Neural cell (in vitro differentiated cells): ENCODE results near the gene DIAPH2. TPM values are rescaled to one million over a fixed set of nuclear protein-coding genes. Genes with fewer than 3 reads are reported as not detected.
"Not testable (repeated sequence)": the region's sequence is repeated elsewhere in the genome, so short reads cannot be mapped to it uniquely, and the experiment has no call there.

Source experiments
- H2AFZ ChIP-seq: fragments of 200-600, 300-800 bp; sonication (generic), shearing (Covaris generic); 2 replicates; pipeline ENCODE4 v1.6.0; 2014; ENCODE audit warnings: low read depth, mild to moderate bottlenecking, antibody characterized with exemption, low read length, moderate library complexity
- H3F3A ChIP-seq: fragments of 200-600 bp; shearing (Covaris generic); 2 replicates; pipeline ENCODE4 v1.6.1; 2016; ENCODE audit warnings: mild to moderate bottlenecking, moderate library complexity, mixed read lengths, antibody characterized with exemption, low read length; ENCODE audit not compliant: insufficient read depth, poor library complexity, severe bottlenecking
- H3K27ac ChIP-seq: fragments of 200-600, 300-800 bp; sonication (generic), shearing (Covaris generic); 2 replicates; pipeline ENCODE4 v1.5.1; 2014; ENCODE audit warnings: mild to moderate bottlenecking, low read length, moderate library complexity
- H3K27me3 ChIP-seq: fragments of 300-800, 200-600 bp; sonication (generic), shearing (Covaris generic); 2 replicates; pipeline ENCODE4 v1.6.0; 2014; ENCODE audit warnings: mild to moderate bottlenecking, low read depth, low read length, moderate library complexity; ENCODE audit not compliant: insufficient read depth
- H3K36me3 ChIP-seq: fragments of 300-800, 200-600 bp; sonication (generic), shearing (Covaris generic); 2 replicates; pipeline ENCODE4 v1.5.1; 2014; ENCODE audit warnings: mild to moderate bottlenecking, antibody characterized with exemption, low read length, moderate library complexity; ENCODE audit not compliant: insufficient read depth
- H3K4me2 ChIP-seq: fragments of 300-800, 200-600 bp; sonication (generic), shearing (Covaris generic); 2 replicates; pipeline ENCODE4 v1.6.0; 2014; ENCODE audit warnings: mild to moderate bottlenecking, low read length
- H3K4me3 ChIP-seq: fragments of 300-800, 200-600 bp; sonication (generic), shearing (Covaris generic); 2 replicates; pipeline ENCODE4 v1.5.1; 2014; ENCODE audit warnings: mild to moderate bottlenecking, low read length, moderate library complexity
- H3K79me2 ChIP-seq: fragments of 200-600 bp; shearing (Covaris generic); replicated peaks from 2 replicates; pipeline ENCODE4 v1.6.0; 2014; ENCODE audit warnings: mild to moderate bottlenecking, low read length, moderate library complexity; ENCODE audit not compliant: insufficient read depth
- H3K9ac ChIP-seq: fragments of 300-800, 200-600 bp; sonication (generic), shearing (Covaris generic); 2 replicates; pipeline ENCODE4 v1.6.1; 2016; ENCODE audit warnings: mild to moderate bottlenecking, low read length, mixed read lengths
- H3K9me2 ChIP-seq: fragments of 200-600 bp; shearing (Covaris generic); 2 replicates; pipeline ENCODE4 v1.6.1; 2016; ENCODE audit warnings: mild to moderate bottlenecking, low read length, mixed read lengths; ENCODE audit not compliant: insufficient read depth
- H3K9me3 ChIP-seq: fragments of 200-600, 300-800 bp; sonication (generic), shearing (Covaris generic); 2 replicates; pipeline ENCODE4 v1.6.1; 2016; ENCODE audit warnings: mild to moderate bottlenecking, mixed run types, low read length, moderate library complexity, mixed read lengths
- H4K20me1 ChIP-seq: fragments of 200-600 bp; shearing (Covaris generic); 2 replicates; pipeline ENCODE4 v1.6.1; 2016; ENCODE audit warnings: mild to moderate bottlenecking, mixed run types; ENCODE audit not compliant: insufficient read depth
- EP300 ChIP-seq: fragments of 450-650 bp; conservative IDR thresholded peaks from 2 replicates; pipeline ENCODE4 v1.6.1; 2014; ENCODE audit warnings: antibody characterized with exemption, mild to moderate bottlenecking, moderate library complexity; ENCODE audit not compliant: poor library complexity, severe bottlenecking
- EZH2 ChIP-seq: fragments of 200-600, 300-800 bp; shearing (Covaris generic), sonication (generic); IDR thresholded peaks from 2 replicates; pipeline ENCODE4 v1.6.1; 2014; ENCODE audit warnings: antibody characterized with exemption, low read length, borderline replicate concordance, mild to moderate bottlenecking; ENCODE audit not compliant: insufficient read depth, poor library complexity, severe bottlenecking
- MXI1 ChIP-seq: fragments of 450-650 bp; conservative IDR thresholded peaks from 2 replicates; pipeline ENCODE4 v1.6.1; 2014; ENCODE audit warnings: antibody characterized with exemption, mild to moderate bottlenecking; ENCODE audit not compliant: poor library complexity, severe bottlenecking
- POLR2AphosphoS5 ChIP-seq: IDR thresholded peaks from 2 replicates; pipeline ENCODE4 v1.6.1; 2012
- RAD21 ChIP-seq: fragments of 450-650 bp; conservative IDR thresholded peaks from 2 replicates; pipeline ENCODE4 v1.6.1; 2014; ENCODE audit warnings: antibody characterized with exemption, mild to moderate bottlenecking, moderate library complexity
- SMC3 ChIP-seq: fragments of 450-650 bp; conservative IDR thresholded peaks from 2 replicates; pipeline ENCODE4 v1.6.1; 2014; ENCODE audit warnings: antibody characterized with exemption, mild to moderate bottlenecking, moderate library complexity; ENCODE audit not compliant: poor library complexity
- TAF1 ChIP-seq: IDR thresholded peaks from 2 replicates; pipeline ENCODE4 v1.6.1; 2012; ENCODE audit warnings: low read depth
- polyA plus RNA-seq: library from polyadenylated mRNA; depleted of rRNA; stranded (reverse); fragments of >200 nt; gene quantifications from 2 replicates; pipeline ENCODE4 v1.2.3, GENCODE V29; 2014
- TF ChIP-seq, protein P1 (sequence below): IDR thresholded peaks from 2 replicates; pipeline ENCODE4 v1.6.1; 2012; ENCODE audit warnings: borderline replicate concordance
- TF ChIP-seq, protein P2 (sequence below): fragments of 450-650 bp; IDR thresholded peaks from 2 replicates; pipeline ENCODE4 v1.5.1; 2014; ENCODE audit warnings: antibody characterized with exemption, mild to moderate bottlenecking, moderate library complexity; ENCODE audit not compliant: poor library complexity, severe bottlenecking

Gene DIAPH2
- polyA plus RNA-seq, 1 donor from 2014 or later = 0.07 TPM

DNA sequence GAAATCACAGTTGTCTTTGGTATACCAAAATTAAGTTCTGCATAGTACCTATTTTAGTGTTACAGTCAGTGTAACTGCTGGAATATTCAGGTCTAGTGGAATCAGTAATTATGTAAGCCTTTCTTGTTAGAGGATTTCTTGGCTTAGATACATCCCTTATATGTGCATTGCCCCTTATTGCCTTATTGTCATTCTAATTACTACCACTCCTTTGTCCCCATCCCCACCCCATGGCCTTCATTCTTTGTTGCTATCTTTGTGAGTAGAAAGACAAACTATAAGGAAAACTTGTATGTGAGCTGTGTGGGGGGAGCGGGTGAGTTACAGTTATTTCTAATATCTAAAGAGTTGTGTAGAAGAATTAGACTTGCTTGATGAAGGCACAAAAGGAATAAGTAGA lies 162.2 kb downstream of the DIAPH2 start:
- Histone ChIP-seq H3K27ac (no peak overlapping the region), H3K9ac (no peak overlapping the region), H3K9me3 (no peaks in the 10 kb centered on the region), H3K9me2 (no peaks in the 10 kb centered on the region), H3K27me3 (no peaks in the 10 kb centered on the region), H2AFZ (no peak overlapping the region), H3K4me2 (no peak overlapping the region), H4K20me1 (no peaks in the 10 kb centered on the region), H3K36me3 (no peaks in the 10 kb centered on the region), H3K79me2 (no peaks in the 10 kb centered on the region), H3F3A (no peaks in the 10 kb centered on the region), H3K4me3 (no peak overlapping the region)
- TF ChIP-seq, protein P1, sequence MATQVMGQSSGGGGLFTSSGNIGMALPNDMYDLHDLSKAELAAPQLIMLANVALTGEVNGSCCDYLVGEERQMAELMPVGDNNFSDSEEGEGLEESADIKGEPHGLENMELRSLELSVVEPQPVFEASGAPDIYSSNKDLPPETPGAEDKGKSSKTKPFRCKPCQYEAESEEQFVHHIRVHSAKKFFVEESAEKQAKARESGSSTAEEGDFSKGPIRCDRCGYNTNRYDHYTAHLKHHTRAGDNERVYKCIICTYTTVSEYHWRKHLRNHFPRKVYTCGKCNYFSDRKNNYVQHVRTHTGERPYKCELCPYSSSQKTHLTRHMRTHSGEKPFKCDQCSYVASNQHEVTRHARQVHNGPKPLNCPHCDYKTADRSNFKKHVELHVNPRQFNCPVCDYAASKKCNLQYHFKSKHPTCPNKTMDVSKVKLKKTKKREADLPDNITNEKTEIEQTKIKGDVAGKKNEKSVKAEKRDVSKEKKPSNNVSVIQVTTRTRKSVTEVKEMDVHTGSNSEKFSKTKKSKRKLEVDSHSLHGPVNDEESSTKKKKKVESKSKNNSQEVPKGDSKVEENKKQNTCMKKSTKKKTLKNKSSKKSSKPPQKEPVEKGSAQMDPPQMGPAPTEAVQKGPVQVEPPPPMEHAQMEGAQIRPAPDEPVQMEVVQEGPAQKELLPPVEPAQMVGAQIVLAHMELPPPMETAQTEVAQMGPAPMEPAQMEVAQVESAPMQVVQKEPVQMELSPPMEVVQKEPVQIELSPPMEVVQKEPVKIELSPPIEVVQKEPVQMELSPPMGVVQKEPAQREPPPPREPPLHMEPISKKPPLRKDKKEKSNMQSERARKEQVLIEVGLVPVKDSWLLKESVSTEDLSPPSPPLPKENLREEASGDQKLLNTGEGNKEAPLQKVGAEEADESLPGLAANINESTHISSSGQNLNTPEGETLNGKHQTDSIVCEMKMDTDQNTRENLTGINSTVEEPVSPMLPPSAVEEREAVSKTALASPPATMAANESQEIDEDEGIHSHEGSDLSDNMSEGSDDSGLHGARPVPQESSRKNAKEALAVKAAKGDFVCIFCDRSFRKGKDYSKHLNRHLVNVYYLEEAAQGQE = no peak
- TF ChIP-seq MXI1 = no peak
- TF ChIP-seq SMC3 = no peak
- TF ChIP-seq EP300 = no peak
- TF ChIP-seq EZH2 = no peak
- TF ChIP-seq, protein P2, sequence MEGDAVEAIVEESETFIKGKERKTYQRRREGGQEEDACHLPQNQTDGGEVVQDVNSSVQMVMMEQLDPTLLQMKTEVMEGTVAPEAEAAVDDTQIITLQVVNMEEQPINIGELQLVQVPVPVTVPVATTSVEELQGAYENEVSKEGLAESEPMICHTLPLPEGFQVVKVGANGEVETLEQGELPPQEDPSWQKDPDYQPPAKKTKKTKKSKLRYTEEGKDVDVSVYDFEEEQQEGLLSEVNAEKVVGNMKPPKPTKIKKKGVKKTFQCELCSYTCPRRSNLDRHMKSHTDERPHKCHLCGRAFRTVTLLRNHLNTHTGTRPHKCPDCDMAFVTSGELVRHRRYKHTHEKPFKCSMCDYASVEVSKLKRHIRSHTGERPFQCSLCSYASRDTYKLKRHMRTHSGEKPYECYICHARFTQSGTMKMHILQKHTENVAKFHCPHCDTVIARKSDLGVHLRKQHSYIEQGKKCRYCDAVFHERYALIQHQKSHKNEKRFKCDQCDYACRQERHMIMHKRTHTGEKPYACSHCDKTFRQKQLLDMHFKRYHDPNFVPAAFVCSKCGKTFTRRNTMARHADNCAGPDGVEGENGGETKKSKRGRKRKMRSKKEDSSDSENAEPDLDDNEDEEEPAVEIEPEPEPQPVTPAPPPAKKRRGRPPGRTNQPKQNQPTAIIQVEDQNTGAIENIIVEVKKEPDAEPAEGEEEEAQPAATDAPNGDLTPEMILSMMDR = no peak
- no peak for TF ChIP-seq RAD21
- TF ChIP-seq POLR2AphosphoS5 = no peak
- TF ChIP-seq TAF1 = no peak

DNA sequence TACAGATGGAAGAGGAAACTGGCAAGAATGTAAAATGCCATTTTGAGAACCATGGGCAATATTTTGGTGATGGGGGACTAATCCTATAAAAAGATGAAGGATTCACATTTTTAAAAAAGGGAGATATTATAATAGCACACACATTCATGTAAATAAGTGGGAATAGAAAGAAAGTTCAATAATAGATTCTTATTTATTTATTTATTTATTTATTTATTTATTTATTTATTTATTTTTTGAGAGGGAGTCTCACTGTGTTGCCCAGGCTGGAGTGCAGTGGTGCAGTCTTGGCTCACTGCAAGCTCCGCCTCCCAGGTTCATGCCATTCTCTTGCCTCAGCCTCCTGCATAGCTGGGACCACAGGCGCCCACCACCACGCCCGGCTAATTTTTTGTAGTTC lies 174.8 kb downstream of the DIAPH2 start:
- H2AFZ ChIP-seq, H3K79me2 ChIP-seq, H3K4me2 ChIP-seq, H3K9me3 ChIP-seq, H3K27ac ChIP-seq, H3K9me2 ChIP-seq, H3K4me3 ChIP-seq, H3K9ac ChIP-seq, H3K36me3 ChIP-seq, H3K27me3 ChIP-seq, H3F3A ChIP-seq, H4K20me1 ChIP-seq: not testable (repeated sequence)

DNA sequence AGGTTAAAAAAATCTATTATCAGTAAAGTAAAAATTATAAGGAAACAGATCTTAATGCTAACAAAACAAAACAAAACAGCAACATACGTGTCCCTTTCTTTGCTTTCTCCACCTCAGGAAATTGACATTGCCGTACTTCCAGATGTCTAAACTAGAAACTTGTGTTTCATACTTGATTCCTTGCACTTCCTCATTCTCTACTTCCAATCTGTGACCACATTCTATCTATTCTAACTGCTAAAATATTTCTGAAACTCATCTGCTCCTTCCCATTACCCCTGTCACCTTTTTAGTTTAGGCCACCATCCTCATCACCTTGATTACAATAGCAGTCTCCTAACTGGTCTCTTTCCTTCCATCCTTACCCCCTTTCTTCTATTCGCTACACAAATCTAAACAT lies 176.6 kb downstream of the DIAPH2 start:
- Histone ChIP-seq H3K36me3 (no peaks in the 10 kb centered on the region), H3K9me3 (no peaks in the 10 kb centered on the region), H2AFZ (no peak overlapping the region), H3K9me2 (no peaks in the 10 kb centered on the region), H3K27ac (no peak overlapping the region), H3K9ac (no peak overlapping the region), H3K27me3 (no peaks in the 10 kb centered on the region), H3K79me2 (no peaks in the 10 kb centered on the region), H3K4me3 (no peak overlapping the region), H4K20me1 (no peaks in the 10 kb centered on the region), H3F3A (no peaks in the 10 kb centered on the region), H3K4me2 (no peak overlapping the region)
- TF ChIP-seq, protein P2 = no peak
- TF ChIP-seq EP300 (no peak), SMC3 (no peak), TAF1 (no peak), EZH2 (no peak), MXI1 (no peak), POLR2AphosphoS5 (no peak), RAD21 (no peak)
- TF ChIP-seq, protein P1 = no peak
